HepG2 (cell line): ENCODE data around the gene NOSTRIN. TPM values are rescaled to one million over a fixed set of nuclear protein-coding genes. Genes with fewer than 3 reads are reported as not detected.

Experiments
- KLF15 ChIP-seq: sonication (generic); formaldehyde crosslinking; IDR thresholded peaks from 2 replicates; pipeline ENCODE4 v1.8.1; 2023; ENCODE audit warnings: borderline replicate concordance, mild to moderate bottlenecking, inconsistent platforms, missing genetic modification reagents, mixed read lengths
- MAFG ChIP-seq: sonication (generic); formaldehyde crosslinking; IDR thresholded peaks from 2 replicates; pipeline ENCODE4 v1.5.1; 2020; ENCODE audit warnings: mild to moderate bottlenecking, missing genetic modification reagents
- MEF2D ChIP-seq: sonication (generic); formaldehyde crosslinking; IDR thresholded peaks from 2 replicates; pipeline ENCODE4 v1.5.1; 2020; ENCODE audit warnings: mild to moderate bottlenecking, missing genetic modification reagents
- RELA ChIP-seq: sonication (generic); formaldehyde crosslinking; IDR thresholded peaks from 2 replicates; pipeline ENCODE4 v1.4.0; 2020; ENCODE audit warnings: missing genetic modification reagents
- ZBTB1 ChIP-seq: sonication (generic); formaldehyde crosslinking; IDR thresholded peaks from 2 replicates; pipeline ENCODE4 v1.4.0; 2020; ENCODE audit warnings: missing genetic modification reagents, borderline replicate concordance
- ZBTB8A ChIP-seq: sonication (generic); formaldehyde crosslinking; IDR thresholded peaks from 2 replicates; pipeline ENCODE4 v1.4.0; 2020; ENCODE audit warnings: mild to moderate bottlenecking, low read depth, missing genetic modification reagents, borderline replicate concordance
- ZFP62 ChIP-seq: sonication (generic); formaldehyde crosslinking; IDR thresholded peaks from 2 replicates; pipeline ENCODE4 v1.4.0; 2020; ENCODE audit warnings: missing genetic modification reagents
- ZNF230 ChIP-seq: sonication (generic); formaldehyde crosslinking; IDR thresholded peaks from 2 replicates; pipeline ENCODE4 v1.4.0; 2020; ENCODE audit warnings: mild to moderate bottlenecking, missing genetic modification reagents
- ZNF451 ChIP-seq: sonication (generic); formaldehyde crosslinking; IDR thresholded peaks from 2 replicates; pipeline ENCODE4 v1.5.0; 2020; ENCODE audit warnings: mild to moderate bottlenecking, missing genetic modification reagents
- ZNF496 ChIP-seq: sonication (generic); formaldehyde crosslinking; IDR thresholded peaks from 2 replicates; pipeline ENCODE4 v1.8.1; 2023; ENCODE audit warnings: mild to moderate bottlenecking, moderate library complexity, missing genetic modification reagents; ENCODE audit not compliant: insufficient replicate concordance
- ZNF781 ChIP-seq: sonication (generic); formaldehyde crosslinking; IDR thresholded peaks from 2 replicates; pipeline ENCODE4 v1.5.1; 2020; ENCODE audit warnings: borderline replicate concordance, mild to moderate bottlenecking, missing genetic modification reagents; ENCODE audit errors: not compliant biosample characterization
- polyA plus RNA-seq, 8 experiments: library from polyadenylated mRNA; depleted of rRNA in 3 of 8; stranded (reverse) in 7 of 8; unstranded in 1 of 8; fragments of >200 nt; fragmentation: Illumina TruSeq in 4 of 8; extraction: Trizol in 4 of 8; gene quantifications; 2 replicates each; pipeline versions ENCODE4 v1.2.1 to v1.2.3, GENCODE V29; 2011 to 2016; ENCODE audit warnings: low read depth in 4 of 8, missing spikeins in 1 of 8, mixed read lengths in 1 of 8; ENCODE audit not compliant: insufficient read depth in 1 of 8
- total RNA-seq, 5 experiments: library from RNA; depleted of rRNA; stranded (reverse); fragments of >200 nt; fragmentation: Illumina TruSeq; extraction: Trizol; gene quantifications; 2 replicates each; pipeline ENCODE4 v1.2.3, GENCODE V29; 2016; ENCODE audit warnings: low read depth in 1 of 5
- TF ChIP-seq, protein P1 (sequence below): IDR thresholded peaks from 2 replicates; pipeline ENCODE4 v1.6.1; 2016; ENCODE audit warnings: low read depth, missing genetic modification reagents, missing compliant biosample characterization
- TF ChIP-seq, protein P2 (sequence below): sonication (generic); formaldehyde crosslinking; IDR thresholded peaks from 2 replicates; pipeline ENCODE4 v1.5.1; 2020; ENCODE audit warnings: missing genetic modification reagents, mild to moderate bottlenecking, borderline replicate concordance
- TF ChIP-seq, protein P3 (sequence below): sonication (generic); formaldehyde crosslinking; IDR thresholded peaks from 2 replicates; pipeline ENCODE4 v1.9.0; 2021; ENCODE audit warnings: missing genetic modification reagents, borderline replicate concordance
- TF ChIP-seq, protein P4 (sequence below): IDR thresholded peaks from 2 replicates; pipeline ENCODE4 v1.6.1; 2018; ENCODE audit warnings: missing genetic modification reagents
- TF ChIP-seq, protein P5 (sequence below): sonication (generic); formaldehyde crosslinking; IDR thresholded peaks from 2 replicates; pipeline ENCODE4 v1.8.1; 2023; ENCODE audit warnings: missing genetic modification reagents, inconsistent platforms, borderline replicate concordance

NOSTRIN gene
- total and polyA plus RNA-seq, 2 of the 13 experiments (the other 11 are each of a cell fraction or from before 2014, with no cell fraction given), result 0.22 TPM

DNA sequence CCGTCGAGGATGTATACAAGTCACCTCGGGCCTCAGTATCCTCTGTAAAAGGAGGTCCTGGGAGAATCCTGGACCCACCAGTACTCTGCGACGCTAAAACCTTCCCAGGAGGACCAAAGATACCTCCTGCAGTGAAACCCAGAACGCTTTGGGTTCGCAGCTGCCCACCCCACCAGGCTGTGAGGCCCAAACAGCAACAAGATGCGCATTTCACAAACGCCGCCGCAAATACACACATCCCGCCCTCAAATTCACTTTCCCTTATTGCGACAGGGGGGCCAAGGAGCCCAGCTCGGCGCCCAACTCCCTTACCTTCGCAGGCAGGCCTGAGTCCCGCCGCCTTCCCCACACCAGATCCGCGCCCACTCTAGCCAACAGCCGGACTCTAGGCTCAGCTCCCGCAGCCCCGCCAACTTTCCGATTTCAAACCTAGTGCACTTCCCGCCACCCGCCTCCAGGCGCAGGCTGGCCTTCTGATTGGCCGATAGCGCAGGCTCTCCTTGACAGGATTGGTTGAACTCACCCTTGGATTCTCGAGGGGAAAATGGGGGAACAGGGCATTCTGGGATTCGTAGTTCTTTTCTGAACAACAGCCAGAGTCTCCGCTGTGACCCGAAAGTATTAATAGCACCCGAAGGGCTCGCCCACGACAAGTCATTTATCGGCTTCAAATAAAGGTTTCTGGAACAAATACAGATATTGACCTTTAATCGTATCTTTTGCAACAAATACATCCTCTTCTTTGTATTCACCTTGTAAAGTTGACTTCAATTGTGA, 87.8 kb downstream of the NOSTRIN start, which contains the start of gene SPC25 (continued):
- TF ChIP-seq, protein P1, sequence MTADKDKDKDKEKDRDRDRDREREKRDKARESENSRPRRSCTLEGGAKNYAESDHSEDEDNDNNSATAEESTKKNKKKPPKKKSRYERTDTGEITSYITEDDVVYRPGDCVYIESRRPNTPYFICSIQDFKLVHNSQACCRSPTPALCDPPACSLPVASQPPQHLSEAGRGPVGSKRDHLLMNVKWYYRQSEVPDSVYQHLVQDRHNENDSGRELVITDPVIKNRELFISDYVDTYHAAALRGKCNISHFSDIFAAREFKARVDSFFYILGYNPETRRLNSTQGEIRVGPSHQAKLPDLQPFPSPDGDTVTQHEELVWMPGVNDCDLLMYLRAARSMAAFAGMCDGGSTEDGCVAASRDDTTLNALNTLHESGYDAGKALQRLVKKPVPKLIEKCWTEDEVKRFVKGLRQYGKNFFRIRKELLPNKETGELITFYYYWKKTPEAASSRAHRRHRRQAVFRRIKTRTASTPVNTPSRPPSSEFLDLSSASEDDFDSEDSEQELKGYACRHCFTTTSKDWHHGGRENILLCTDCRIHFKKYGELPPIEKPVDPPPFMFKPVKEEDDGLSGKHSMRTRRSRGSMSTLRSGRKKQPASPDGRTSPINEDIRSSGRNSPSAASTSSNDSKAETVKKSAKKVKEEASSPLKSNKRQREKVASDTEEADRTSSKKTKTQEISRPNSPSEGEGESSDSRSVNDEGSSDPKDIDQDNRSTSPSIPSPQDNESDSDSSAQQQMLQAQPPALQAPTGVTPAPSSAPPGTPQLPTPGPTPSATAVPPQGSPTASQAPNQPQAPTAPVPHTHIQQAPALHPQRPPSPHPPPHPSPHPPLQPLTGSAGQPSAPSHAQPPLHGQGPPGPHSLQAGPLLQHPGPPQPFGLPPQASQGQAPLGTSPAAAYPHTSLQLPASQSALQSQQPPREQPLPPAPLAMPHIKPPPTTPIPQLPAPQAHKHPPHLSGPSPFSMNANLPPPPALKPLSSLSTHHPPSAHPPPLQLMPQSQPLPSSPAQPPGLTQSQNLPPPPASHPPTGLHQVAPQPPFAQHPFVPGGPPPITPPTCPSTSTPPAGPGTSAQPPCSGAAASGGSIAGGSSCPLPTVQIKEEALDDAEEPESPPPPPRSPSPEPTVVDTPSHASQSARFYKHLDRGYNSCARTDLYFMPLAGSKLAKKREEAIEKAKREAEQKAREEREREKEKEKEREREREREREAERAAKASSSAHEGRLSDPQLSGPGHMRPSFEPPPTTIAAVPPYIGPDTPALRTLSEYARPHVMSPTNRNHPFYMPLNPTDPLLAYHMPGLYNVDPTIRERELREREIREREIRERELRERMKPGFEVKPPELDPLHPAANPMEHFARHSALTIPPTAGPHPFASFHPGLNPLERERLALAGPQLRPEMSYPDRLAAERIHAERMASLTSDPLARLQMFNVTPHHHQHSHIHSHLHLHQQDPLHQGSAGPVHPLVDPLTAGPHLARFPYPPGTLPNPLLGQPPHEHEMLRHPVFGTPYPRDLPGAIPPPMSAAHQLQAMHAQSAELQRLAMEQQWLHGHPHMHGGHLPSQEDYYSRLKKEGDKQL (CRISPR knock-in tag), result no peak
- no peak for TF ChIP-seq ZNF496 (CRISPR knock-in tag)
- TF ChIP-seq KLF15 (CRISPR knock-in tag), result no peak
- TF ChIP-seq, protein P2, sequence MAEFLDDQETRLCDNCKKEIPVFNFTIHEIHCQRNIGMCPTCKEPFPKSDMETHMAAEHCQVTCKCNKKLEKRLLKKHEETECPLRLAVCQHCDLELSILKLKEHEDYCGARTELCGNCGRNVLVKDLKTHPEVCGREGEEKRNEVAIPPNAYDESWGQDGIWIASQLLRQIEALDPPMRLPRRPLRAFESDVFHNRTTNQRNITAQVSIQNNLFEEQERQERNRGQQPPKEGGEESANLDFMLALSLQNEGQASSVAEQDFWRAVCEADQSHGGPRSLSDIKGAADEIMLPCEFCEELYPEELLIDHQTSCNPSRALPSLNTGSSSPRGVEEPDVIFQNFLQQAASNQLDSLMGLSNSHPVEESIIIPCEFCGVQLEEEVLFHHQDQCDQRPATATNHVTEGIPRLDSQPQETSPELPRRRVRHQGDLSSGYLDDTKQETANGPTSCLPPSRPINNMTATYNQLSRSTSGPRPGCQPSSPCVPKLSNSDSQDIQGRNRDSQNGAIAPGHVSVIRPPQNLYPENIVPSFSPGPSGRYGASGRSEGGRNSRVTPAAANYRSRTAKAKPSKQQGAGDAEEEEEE (CRISPR knock-in tag), result no peak
- TF ChIP-seq ZNF230, result no peak
- TF ChIP-seq, protein P3, sequence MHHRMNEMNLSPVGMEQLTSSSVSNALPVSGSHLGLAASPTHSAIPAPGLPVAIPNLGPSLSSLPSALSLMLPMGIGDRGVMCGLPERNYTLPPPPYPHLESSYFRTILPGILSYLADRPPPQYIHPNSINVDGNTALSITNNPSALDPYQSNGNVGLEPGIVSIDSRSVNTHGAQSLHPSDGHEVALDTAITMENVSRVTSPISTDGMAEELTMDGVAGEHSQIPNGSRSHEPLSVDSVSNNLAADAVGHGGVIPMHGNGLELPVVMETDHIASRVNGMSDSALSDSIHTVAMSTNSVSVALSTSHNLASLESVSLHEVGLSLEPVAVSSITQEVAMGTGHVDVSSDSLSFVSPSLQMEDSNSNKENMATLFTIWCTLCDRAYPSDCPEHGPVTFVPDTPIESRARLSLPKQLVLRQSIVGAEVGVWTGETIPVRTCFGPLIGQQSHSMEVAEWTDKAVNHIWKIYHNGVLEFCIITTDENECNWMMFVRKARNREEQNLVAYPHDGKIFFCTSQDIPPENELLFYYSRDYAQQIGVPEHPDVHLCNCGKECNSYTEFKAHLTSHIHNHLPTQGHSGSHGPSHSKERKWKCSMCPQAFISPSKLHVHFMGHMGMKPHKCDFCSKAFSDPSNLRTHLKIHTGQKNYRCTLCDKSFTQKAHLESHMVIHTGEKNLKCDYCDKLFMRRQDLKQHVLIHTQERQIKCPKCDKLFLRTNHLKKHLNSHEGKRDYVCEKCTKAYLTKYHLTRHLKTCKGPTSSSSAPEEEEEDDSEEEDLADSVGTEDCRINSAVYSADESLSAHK (CRISPR knock-in tag), result no peak
- TF ChIP-seq ZBTB8A (CRISPR knock-in tag), result no peak
- no peak for TF ChIP-seq ZBTB1 (CRISPR knock-in tag)
- peak; percentile 55 for TF ChIP-seq MEF2D (CRISPR knock-in tag)
- no peak for TF ChIP-seq ZFP62
- TF ChIP-seq ZNF451, result no peak
- TF ChIP-seq, protein P4, sequence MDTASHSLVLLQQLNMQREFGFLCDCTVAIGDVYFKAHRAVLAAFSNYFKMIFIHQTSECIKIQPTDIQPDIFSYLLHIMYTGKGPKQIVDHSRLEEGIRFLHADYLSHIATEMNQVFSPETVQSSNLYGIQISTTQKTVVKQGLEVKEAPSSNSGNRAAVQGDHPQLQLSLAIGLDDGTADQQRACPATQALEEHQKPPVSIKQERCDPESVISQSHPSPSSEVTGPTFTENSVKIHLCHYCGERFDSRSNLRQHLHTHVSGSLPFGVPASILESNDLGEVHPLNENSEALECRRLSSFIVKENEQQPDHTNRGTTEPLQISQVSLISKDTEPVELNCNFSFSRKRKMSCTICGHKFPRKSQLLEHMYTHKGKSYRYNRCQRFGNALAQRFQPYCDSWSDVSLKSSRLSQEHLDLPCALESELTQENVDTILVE (CRISPR knock-in tag), result peak; percentile 27; the same call in 1 of the 2 replicates
- TF ChIP-seq, protein P5, sequence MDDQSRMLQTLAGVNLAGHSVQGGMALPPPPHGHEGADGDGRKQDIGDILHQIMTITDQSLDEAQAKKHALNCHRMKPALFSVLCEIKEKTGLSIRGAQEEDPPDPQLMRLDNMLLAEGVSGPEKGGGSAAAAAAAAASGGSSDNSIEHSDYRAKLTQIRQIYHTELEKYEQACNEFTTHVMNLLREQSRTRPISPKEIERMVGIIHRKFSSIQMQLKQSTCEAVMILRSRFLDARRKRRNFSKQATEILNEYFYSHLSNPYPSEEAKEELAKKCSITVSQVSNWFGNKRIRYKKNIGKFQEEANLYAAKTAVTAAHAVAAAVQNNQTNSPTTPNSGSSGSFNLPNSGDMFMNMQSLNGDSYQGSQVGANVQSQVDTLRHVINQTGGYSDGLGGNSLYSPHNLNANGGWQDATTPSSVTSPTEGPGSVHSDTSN, result no peak
- no peak for TF ChIP-seq ZNF781
- no peak for TF ChIP-seq MAFG (CRISPR knock-in tag)
- TF ChIP-seq RELA (CRISPR knock-in tag), result no peak
